Heart right ventricle (tissue), 16 donors: ENCODE data around the gene AHR. TPM values are rescaled to one million over a fixed set of nuclear protein-coding genes. Genes with fewer than 3 reads are reported as not detected.

Experiments used
- ATAC-seq, 8 donors: fragments of 200-7000 bp; cut with Tn5 transposase; one replicate each; pipeline ENCODE4 v1.9.1; 2020; ENCODE audit warnings: mild to moderate bottlenecking in 8 of 8, moderate library complexity in 8 of 8, moderate number of reproducible peaks in 1 of 8
- DNase-seq, 2 donors: peaks; one replicate each; pipeline ENCODE4 v3.0.0-alpha.2; 2020
- H3K27ac ChIP-seq, 10 donors: fragments of 200-600 bp; sonication (generic) in 2 of 10; one replicate each; pipeline versions ENCODE4 v1.5.0 to v1.8.0; 2020 to 2022; ENCODE audit warnings: mild to moderate bottlenecking in 3 of 10
- H3K27me3 ChIP-seq, 7 donors: fragments of 200-600 bp; one replicate each; pipeline ENCODE4 v1.8.0; 2021 to 2022; ENCODE audit warnings: mild to moderate bottlenecking in 2 of 7
- H3K36me3 ChIP-seq, 9 donors: fragments of 200-600 bp; sonication (generic) in 1 of 9; one replicate each; pipeline versions ENCODE4 v1.5.0 to v1.8.0; 2020 to 2022; ENCODE audit warnings: mild to moderate bottlenecking in 2 of 9
- H3K4me1 ChIP-seq, 9 donors: fragments of 200-600 bp; sonication (generic) in 1 of 9; one replicate each; pipeline versions ENCODE4 v1.5.0 to v1.8.0; 2020 to 2022; ENCODE audit warnings: mild to moderate bottlenecking in 4 of 9
- H3K4me3 ChIP-seq, 10 donors: fragments of 200-600 bp; sonication (generic) in 2 of 10; one replicate each; pipeline versions ENCODE4 v1.5.0 to v1.8.0; 2020 to 2022; ENCODE audit warnings: mild to moderate bottlenecking in 7 of 10, moderate library complexity in 2 of 10
- H3K9me3 ChIP-seq, 11 donors: fragments of 200-600 bp in 10 of 11; sonication (generic) in 2 of 11; one replicate each; pipeline versions ENCODE4 v1.5.0 to v1.8.0; 2013 to 2022; ENCODE audit warnings: mild to moderate bottlenecking in 2 of 11, control low read depth in 1 of 11, moderate library complexity in 1 of 11
- WGBS, 2 donors: extraction: QIAGEN DNeasy Blood & Tissue Kit; methylation state at CpG; one replicate each; pipeline ENCODE4 v1.1.7; 2013; ENCODE audit warnings: inconsistent platforms in 1 of 2; 5-methylcytosine and 5-hydroxymethylcytosine counted together
- intact Hi-C, 10 donors: fragments of 100-400 bp; cut with DNase I; formaldehyde crosslinking; loops; one replicate each; pipeline versions ENCODE4 v1.11.1 to v1.14.2; 2022
- polyA plus RNA-seq, 2 donors: library from polyadenylated mRNA; stranded (reverse); fragments of 200-250 nt; gene quantifications; one replicate each; pipeline ENCODE4 v1.2.3, GENCODE V29; 2013
- total RNA-seq, 10 donors: library from RNA; stranded (reverse); fragmentation: NEBNext Ultra II Directional in 3 of 10; extraction: Animal tissue kit (Norgen Biotek cat#: 25700) in 3 of 10; gene quantifications; one replicate each; pipeline versions ENCODE4 v1.2.1 to v1.2.4, GENCODE V29; 2021 to 2023
- TF ChIP-seq, protein P1 (sequence below), 9 donors: fragments of 200-600 bp; sonication (generic) in 2 of 9; IDR thresholded peaks; one replicate each; pipeline versions ENCODE4 v1.5.0 to v1.8.0; 2021 to 2022; ENCODE audit warnings: antibody characterized with exemption in 9 of 9, mild to moderate bottlenecking in 5 of 9, moderate library complexity in 1 of 9
- donor health status: Arrhythmogenic right ventricular cardiomyopathy.
- donor health status: ischemic (EF 13 %, LVEDD 7.1; RV severe dilation, severe dysfunction).
- donor health status: healthy with polysubstance abuse.
- donor health status: DM: no; HTN: yes; CAD: no.
- donor health status: DM: no; HTN: no; CAD: no.
- donor health status: ischemic (EF 25% LVEDD 6.9; RV normal size, moderate dysfunction).
- donor health status: ischemic (EF 25% LVEDD 5.7; RV mildly dilated, moderate dysfunction).
- donor health status: healthy.
- donor health status: DM: yes; HTN: yes; CAD: no.
- donor health status: Ischemic cardiomyopathy.
- donor health status: ischemic (EF 35%, LVEDD 5.7; RV mildly dilated, moderate dysfunction).
- donor health status: nonischemic (EF 11% LVEDD 7.7; RV severe dilation, severe dysfunction).
- donor health status: DM: yes; HTN: yes; CAD: no.
- donor health status: PGD.
- donor health status: ischemic (EF 29% LVEDD 5.4; RV normal size, mild dysfunction).
- donor health status: nonischemic (EF 23%, LVEDD 6.1; RV moderate dilation, normal function).

The AHR gene
- total and polyA plus RNA-seq, 12 donors, result 5.3 to 52.8 (median 33.0) TPM

GRCh38 chr7:17319164-17320101 lies 21.0 kb downstream of the AHR start:
- intact Hi-C loops, result no loop called here
- Histone ChIP-seq H3K36me3 (peaks cover 0 to 48% (median 11%) of the 10 kb centered on the region in 9 donors), H3K9me3 (no peaks in the 10 kb centered on the region), H3K27me3 (no peaks in the 10 kb centered on the region), H3K27ac (peak overlapping the region in 3 of 10 donors; percentile 3 to 29 (median 11)), H3K4me1 (peaks cover 0 to 64% (median 40%) of the 10 kb centered on the region in 9 donors), H3K4me3 (no peak overlapping the region)
- 78 to 82% methylated on average over 4 of the region's 4 CpGs for WGBS, 2 donors
- TF ChIP-seq, protein P1, sequence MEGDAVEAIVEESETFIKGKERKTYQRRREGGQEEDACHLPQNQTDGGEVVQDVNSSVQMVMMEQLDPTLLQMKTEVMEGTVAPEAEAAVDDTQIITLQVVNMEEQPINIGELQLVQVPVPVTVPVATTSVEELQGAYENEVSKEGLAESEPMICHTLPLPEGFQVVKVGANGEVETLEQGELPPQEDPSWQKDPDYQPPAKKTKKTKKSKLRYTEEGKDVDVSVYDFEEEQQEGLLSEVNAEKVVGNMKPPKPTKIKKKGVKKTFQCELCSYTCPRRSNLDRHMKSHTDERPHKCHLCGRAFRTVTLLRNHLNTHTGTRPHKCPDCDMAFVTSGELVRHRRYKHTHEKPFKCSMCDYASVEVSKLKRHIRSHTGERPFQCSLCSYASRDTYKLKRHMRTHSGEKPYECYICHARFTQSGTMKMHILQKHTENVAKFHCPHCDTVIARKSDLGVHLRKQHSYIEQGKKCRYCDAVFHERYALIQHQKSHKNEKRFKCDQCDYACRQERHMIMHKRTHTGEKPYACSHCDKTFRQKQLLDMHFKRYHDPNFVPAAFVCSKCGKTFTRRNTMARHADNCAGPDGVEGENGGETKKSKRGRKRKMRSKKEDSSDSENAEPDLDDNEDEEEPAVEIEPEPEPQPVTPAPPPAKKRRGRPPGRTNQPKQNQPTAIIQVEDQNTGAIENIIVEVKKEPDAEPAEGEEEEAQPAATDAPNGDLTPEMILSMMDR (IDR thresholded peaks at IDR 0.05), result no peak
- ATAC-seq (peak in 3 of 8 donors; percentile 37 to 62 (median 58)), DNase-seq (no peak)

DNA sequence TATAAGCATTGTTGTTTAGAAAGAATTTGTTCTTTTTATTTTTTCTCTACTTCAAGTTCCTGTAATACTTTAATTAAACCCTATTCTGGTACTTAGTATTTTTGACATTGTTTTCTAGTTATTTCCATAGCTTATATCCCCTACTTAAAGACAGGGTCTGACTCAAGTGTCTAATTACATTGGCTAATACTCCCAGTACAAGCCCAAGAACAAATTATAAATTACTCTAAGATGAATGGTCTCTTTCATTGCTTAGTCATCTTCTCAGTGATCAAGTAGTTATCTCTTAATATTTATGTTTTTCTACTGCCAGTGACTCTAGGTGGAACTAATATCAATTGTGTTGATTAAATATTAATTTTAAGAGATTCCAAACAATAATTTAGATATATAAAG lies 21.6 kb downstream of the AHR start:
- H3K4me1 ChIP-seq, result peaks cover 0 to 58% (median 37%) of the 10 kb centered on the region in 9 donors
- H3K4me3 ChIP-seq, result no peak overlapping the region
- H3K27me3 ChIP-seq, result no peaks in the 10 kb centered on the region
- DNase-seq (no peak), ATAC-seq (no peak)
- intact Hi-C loops, result no loop called here
- H3K36me3 ChIP-seq, result peaks cover 0 to 54% (median 11%) of the 10 kb centered on the region in 9 donors
- no peaks in the 10 kb centered on the region for H3K9me3 ChIP-seq
- TF ChIP-seq, protein P1 (IDR thresholded peaks at IDR 0.05), result no peak
- H3K27ac ChIP-seq, result peak overlapping the region in 1 of 10 donors; percentile 28

DNA sequence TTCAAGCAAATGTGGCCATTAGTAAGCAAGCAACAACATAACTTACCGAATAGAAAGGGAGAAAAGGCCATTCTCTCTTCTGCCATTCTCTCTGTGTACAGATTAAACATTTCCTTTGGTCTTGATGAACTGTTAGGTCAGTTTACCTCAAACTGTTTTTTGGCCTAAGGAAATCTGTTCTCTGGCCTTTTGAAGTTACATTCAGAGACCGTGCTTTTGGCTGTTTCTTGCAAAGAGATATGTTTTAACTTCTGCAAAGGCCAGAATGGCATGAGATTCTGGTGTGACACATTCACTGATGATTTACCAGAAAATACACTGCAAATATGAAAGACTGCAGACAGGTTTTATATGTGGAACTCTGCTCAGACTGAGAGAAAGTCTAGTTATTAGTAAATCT lies 22.2 kb downstream of the AHR start:
- DNase-seq (no peak), ATAC-seq (no peak)
- H3K9me3 ChIP-seq, result no peaks in the 10 kb centered on the region
- peak overlapping the region in 2 of 10 donors; percentile 1 to 28 for H3K27ac ChIP-seq
- H3K27me3 ChIP-seq, result no peaks in the 10 kb centered on the region
- 81 to 89% methylated on average over 2 of the region's 2 CpGs for WGBS, 2 donors
- intact Hi-C loops, result no loop called here
- H3K4me1 ChIP-seq, result peaks cover 0 to 52% (median 37%) of the 10 kb centered on the region in 9 donors
- H3K36me3 ChIP-seq, result peaks cover 0 to 60% (median 11%) of the 10 kb centered on the region in 9 donors
- H3K4me3 ChIP-seq, result no peak overlapping the region
- TF ChIP-seq, protein P1 (IDR thresholded peaks at IDR 0.05), result no peak

DNA sequence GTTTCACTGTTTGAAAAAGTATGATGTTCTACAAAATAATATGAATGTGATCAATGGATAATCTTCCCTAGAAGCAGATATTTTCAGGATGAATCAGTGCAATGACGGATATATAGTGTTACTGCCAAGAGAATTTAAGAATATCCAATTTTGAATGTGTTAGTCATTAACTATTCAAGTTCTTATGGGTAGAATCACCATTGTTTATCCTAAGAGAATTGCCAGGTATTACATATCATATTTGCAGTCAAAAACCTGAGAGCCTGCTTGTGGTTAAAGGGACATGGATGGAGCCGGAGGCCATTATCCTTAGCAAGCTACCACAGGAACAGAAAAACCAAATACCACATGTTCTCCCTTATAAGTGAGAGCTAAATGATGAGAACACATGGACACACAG lies 26.9 kb downstream of the AHR start:
- peaks cover 0 to 87% (median 17%) of the 10 kb centered on the region in 9 donors for H3K36me3 ChIP-seq

More for the DNA sequence above, 26.9 kb downstream of the AHR start:
- ATAC-seq, result no peak
- WGBS, 2 donors, result 90 to 95% methylated on average over 2 of the region's 2 CpGs
- intact Hi-C loops, result no loop called here
- Histone ChIP-seq H3K27ac (no peak overlapping the region), H3K9me3 (no peaks in the 10 kb centered on the region), H3K4me3 (no peak overlapping the region), H3K4me1 (peaks cover 0 to 39% (median 25%) of the 10 kb centered on the region in 9 donors), H3K27me3 (no peaks in the 10 kb centered on the region)
- no peak for DNase-seq
- TF ChIP-seq, protein P1 (IDR thresholded peaks at IDR 0.05), result no peak
